HepG2 (cell line): ENCODE results near the gene SLC44A5. TPM values are rescaled to one million over a fixed set of nuclear protein-coding genes. Genes with fewer than 3 reads are reported as not detected.
"Not testable (repeated sequence)": the region's sequence is repeated elsewhere in the genome, so short reads cannot be mapped to it uniquely, and the experiment has no call there.

Source experiments
- ATAC-seq: fragments of 200-7000 bp; cut with Tn5 transposase; 3 replicates; pipeline ENCODE4 v1.9.1; 2020; ENCODE audit warnings: mild to moderate bottlenecking, moderate library complexity
- BruUV-seq: library from RNA; stranded (reverse); fragments of 400-500 nt; replicated peaks from 2 replicates; lab custom pipeline; 2021; lab: Mats Ljungman, UMichigan
- CTCF ChIA-PET: fragments of 300-600 bp; formaldehyde crosslinking; extraction: SDS; loops from one replicate; lab custom pipeline; 2021; ENCODE audit warnings: low total read pairs, inconsistent platforms, low intra/inter-chr PET ratio; lab: Yijun Ruan, JAX
- POLR2A ChIA-PET: fragments of 350-600 bp; sonication (Branson Sonifier 250); formaldehyde crosslinking; loops from one replicate; lab custom pipeline; 2020; ENCODE audit warnings: antibody characterized with exemption, inconsistent platforms; lab: Yijun Ruan, JAX
- DNase-seq: peaks from one replicate; pipeline ENCODE4 v3.0.0-alpha.2; 2015; ENCODE audit warnings: low spot score
- FAIRE-seq: peaks from 3 replicates; lab custom pipeline; 2011; peaks lifted over from hg19 to GRCh38; lab: Jason Lieb, UNC
- H2AFZ ChIP-seq: one replicate; pipeline ENCODE4 v1.6.1; 2011; ENCODE audit warnings: low read length, inconsistent platforms
- H3K27ac ChIP-seq: fragments of 300-600 bp; 3 replicates; pipeline ENCODE4 v1.8.0; 2011; ENCODE audit warnings: mixed run types, mild to moderate bottlenecking, mixed read lengths, low read length, inconsistent platforms; ENCODE audit not compliant: insufficient read depth; ENCODE audit errors: extremely low read length
- H3K27me3 ChIP-seq, 2 experiments: fragments of 200-600 bp in 1 of 2; 2 replicates in 1 of 2; 3 replicates in 1 of 2; pipeline versions ENCODE4 v1.6.0 to v1.8.0; 2011; ENCODE audit warnings: low read length in 2 of 2, mild to moderate bottlenecking in 2 of 2, moderate library complexity in 2 of 2, inconsistent platforms in 1 of 2; ENCODE audit not compliant: insufficient read depth in 2 of 2, control insufficient read depth in 1 of 2
- H3K36me3 ChIP-seq, 2 experiments: fragments of 200-600 bp in 1 of 2; replicated peaks in 1 of 2; 2 replicates in 1 of 2; 3 replicates in 1 of 2; pipeline versions ENCODE4 v1.5.1 to v1.8.0; 2011; ENCODE audit warnings: low read length in 2 of 2, inconsistent platforms in 1 of 2; ENCODE audit not compliant: insufficient read depth in 2 of 2, control insufficient read depth in 1 of 2
- H3K4me1 ChIP-seq: 2 replicates; pipeline ENCODE4 v1.5.1; 2012; ENCODE audit warnings: low read length, inconsistent platforms; ENCODE audit not compliant: insufficient read depth
- H3K4me2 ChIP-seq: 2 replicates; pipeline ENCODE4 v1.6.0; 2011; ENCODE audit warnings: low read depth, low read length, inconsistent platforms
- H3K4me3 ChIP-seq, 3 experiments: fragments of 200-600 bp in 1 of 3; sonication (generic), shearing (Covaris generic) in 1 of 3; replicated peaks in 1 of 3; 2 replicates each; pipeline ENCODE4 v1.5.1; 2011 to 2016; ENCODE audit warnings: low read length in 3 of 3, inconsistent platforms in 2 of 3, low read depth in 2 of 3, mild to moderate bottlenecking in 2 of 3, control low read depth in 1 of 3, mixed read lengths in 1 of 3; ENCODE audit not compliant: insufficient read depth in 1 of 3
- H3K79me2 ChIP-seq: one replicate; pipeline ENCODE4 v1.6.1; 2011; ENCODE audit warnings: low read length, inconsistent platforms; ENCODE audit not compliant: insufficient read depth
- H3K9ac ChIP-seq: 2 replicates; pipeline ENCODE4 v1.6.0; 2011; ENCODE audit warnings: mild to moderate bottlenecking, low read depth, low read length, inconsistent platforms; ENCODE audit not compliant: insufficient read depth
- H3K9me3 ChIP-seq: 2 replicates; pipeline ENCODE4 v1.5.1; 2012; ENCODE audit warnings: mild to moderate bottlenecking, low read length
- H4K20me1 ChIP-seq: 2 replicates; pipeline ENCODE4 v1.6.0; 2011; ENCODE audit warnings: inconsistent platforms, mild to moderate bottlenecking, low read length, moderate library complexity; ENCODE audit not compliant: insufficient read depth
- KDM5A ChIP-seq: fragments of 200-600 bp; sonication (generic); IDR thresholded peaks from 2 replicates; pipeline ENCODE4 v1.7.0; 2018; ENCODE audit warnings: antibody characterized with exemption, mild to moderate bottlenecking, low read length, borderline replicate concordance
- PLSCR1 ChIP-seq: sonication (generic); formaldehyde crosslinking; IDR thresholded peaks from 2 replicates; pipeline ENCODE4 v1.5.0; 2020; ENCODE audit warnings: missing genetic modification reagents, mild to moderate bottlenecking, borderline replicate concordance
- RCOR2 ChIP-seq: IDR thresholded peaks from 2 replicates; pipeline ENCODE4 v1.6.1; 2016; ENCODE audit warnings: missing biosample characterization, missing genetic modification reagents
- SALL2 ChIP-seq: sonication (generic); formaldehyde crosslinking; IDR thresholded peaks from 2 replicates; pipeline ENCODE4 v1.8.1; 2023; ENCODE audit warnings: mild to moderate bottlenecking, missing genetic modification reagents, inconsistent platforms
- U2AF1 ChIP-seq: fragments of 200-400 bp; formaldehyde crosslinking; optimal IDR thresholded peaks from 2 replicates; pipeline ENCODE3; 2017; ENCODE audit warnings: mild to moderate bottlenecking, low read depth, low read length
- ZNF331 ChIP-seq: sonication (generic); formaldehyde crosslinking; IDR thresholded peaks from 2 replicates; pipeline ENCODE4 v1.4.0; 2020; ENCODE audit warnings: missing genetic modification reagents
- WGBS: methylation state at CpG from one replicate; pipeline ENCODE4 v1.1.6; 2017; ENCODE audit warnings: low lambda C conversion rate; 5-methylcytosine and 5-hydroxymethylcytosine counted together
- in situ Hi-C: cut with HindIII; loops from 2 replicates; pipeline ENCODE4 v1.10.0; 2017; ENCODE audit warnings: low pct_unique_long_range_greater_than_20kb; ENCODE audit not compliant: extremely low pct_ligation_motif_present
- intact Hi-C: fragments of 100-400 bp; cut with micrococcal nuclease; formaldehyde crosslinking; loops from one replicate; pipeline ENCODE4 v1.10.0; 2022; ENCODE audit not compliant: unreplicated experiment
- polyA plus RNA-seq, 8 experiments: library from polyadenylated mRNA; depleted of rRNA in 3 of 8; stranded (reverse) in 7 of 8; unstranded in 1 of 8; fragments of >200 nt; fragmentation: Illumina TruSeq in 4 of 8; extraction: Trizol in 4 of 8; gene quantifications; 2 replicates each; pipeline versions ENCODE4 v1.2.1 to v1.2.3, GENCODE V29; 2011 to 2016; ENCODE audit warnings: low read depth in 4 of 8, missing spikeins in 1 of 8, mixed read lengths in 1 of 8; ENCODE audit not compliant: insufficient read depth in 1 of 8
- total RNA-seq, 5 experiments: library from RNA; depleted of rRNA; stranded (reverse); fragments of >200 nt; fragmentation: Illumina TruSeq; extraction: Trizol; gene quantifications; 2 replicates each; pipeline ENCODE4 v1.2.3, GENCODE V29; 2016; ENCODE audit warnings: low read depth in 1 of 5
- TF ChIP-seq, protein P1 (sequence below): sonication (generic); formaldehyde crosslinking; conservative IDR thresholded peaks from 2 replicates; pipeline ENCODE4 v1.4.0; 2020; ENCODE audit warnings: missing genetic modification reagents

SLC44A5 gene
- total and polyA plus RNA-seq, 2 of the 13 experiments (the other 11 are each of a cell fraction or from before 2014, with no cell fraction given), result 8.0 to 16.0 TPM

DNA sequence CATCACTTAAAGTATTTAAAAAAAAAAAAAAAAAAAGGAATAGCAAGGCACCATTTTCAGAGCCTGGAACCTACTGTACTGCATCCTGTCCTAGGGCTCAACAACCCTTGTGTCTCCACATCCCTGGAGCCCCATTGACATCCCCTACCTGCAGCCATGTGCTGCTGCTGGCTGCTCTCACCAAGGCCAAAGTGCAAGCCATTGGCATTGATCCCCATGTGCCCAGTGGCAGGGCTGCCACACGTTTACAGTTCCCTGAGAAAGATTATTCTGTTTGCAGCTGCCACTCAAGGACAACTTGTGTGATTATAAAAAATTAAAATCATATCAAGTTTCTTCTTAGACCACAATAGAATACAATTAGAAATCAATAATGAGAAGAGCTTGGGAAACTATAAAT is 346.8 kb downstream of the SLC44A5 start:
- no peak overlapping the region for H3K27ac ChIP-seq
- no peak overlapping the region for H3K4me2 ChIP-seq
- WGBS, result 44% methylated on average over 1 of the region's 1 CpG
- no peak for ATAC-seq
- CTCF ChIA-PET, result interaction anchor here (2.3 kb wide), 1 partner anchor 368 kb away, joined by 15 read pairs; no protein-coding TSS in a partner anchor
- BruUV-seq, result no TSS peak
- no peaks in the 10 kb centered on the region for H3K36me3 ChIP-seq
- no peak overlapping the region for H3K4me3 ChIP-seq
- POLR2A ChIA-PET, result no interaction called here
- no peaks in the 10 kb centered on the region for H3K79me2 ChIP-seq
- H3K4me1 ChIP-seq, result peaks cover 39% of the 10 kb centered on the region
- TF ChIP-seq RCOR2 (CRISPR knock-in tag), result no peak
- no peak for TF ChIP-seq KDM5A
- no peak for TF ChIP-seq ZNF331 (CRISPR knock-in tag)
- TF ChIP-seq SALL2 (CRISPR knock-in tag), result no peak
- no peak for TF ChIP-seq PLSCR1 (CRISPR knock-in tag)
- TF ChIP-seq U2AF1, result no peak
- TF ChIP-seq, protein P1, sequence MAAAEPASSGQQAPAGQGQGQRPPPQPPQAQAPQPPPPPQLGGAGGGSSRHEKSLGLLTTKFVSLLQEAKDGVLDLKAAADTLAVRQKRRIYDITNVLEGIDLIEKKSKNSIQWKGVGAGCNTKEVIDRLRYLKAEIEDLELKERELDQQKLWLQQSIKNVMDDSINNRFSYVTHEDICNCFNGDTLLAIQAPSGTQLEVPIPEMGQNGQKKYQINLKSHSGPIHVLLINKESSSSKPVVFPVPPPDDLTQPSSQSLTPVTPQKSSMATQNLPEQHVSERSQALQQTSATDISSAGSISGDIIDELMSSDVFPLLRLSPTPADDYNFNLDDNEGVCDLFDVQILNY (CRISPR knock-in tag), result no peak
- TF ChIP-seq, all 625 proteins: peak for 0
- no peaks in the 10 kb centered on the region for H3K9me3 ChIP-seq
- H4K20me1 ChIP-seq, result no peaks in the 10 kb centered on the region
- FAIRE-seq, result no peak
- in situ Hi-C loops (no loop called here), intact Hi-C loops (loop anchor here (2.0 kb wide), 1 partner anchor 159 kb away; no protein-coding TSS in a partner anchor)
- DNase-seq, result no peak
- no peaks in the 10 kb centered on the region for H3K27me3 ChIP-seq
- H3K9ac ChIP-seq, result no peak overlapping the region
- H2AFZ ChIP-seq, result no peak overlapping the region

DNA sequence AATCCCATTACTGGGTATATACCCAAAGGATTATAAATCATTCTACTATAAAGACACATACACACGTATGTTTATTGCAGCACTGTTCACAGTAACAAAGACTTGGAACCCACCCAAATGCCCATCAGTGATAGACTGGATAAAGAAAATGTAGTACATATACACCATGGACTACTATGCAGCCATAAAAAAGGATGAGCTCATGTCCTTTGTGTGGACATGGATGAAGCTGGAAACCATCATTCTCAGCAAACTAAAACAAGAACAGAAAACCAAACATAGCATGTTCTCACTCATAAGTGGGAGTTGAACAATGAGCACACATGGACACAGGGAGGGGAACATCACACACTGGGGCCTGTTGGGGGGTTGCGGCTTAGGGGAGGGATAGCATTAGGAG is 347.3 kb downstream of the SLC44A5 start:
- in situ Hi-C loops, H3K9me3 ChIP-seq, H3K4me2 ChIP-seq, H3K27ac ChIP-seq, H2AFZ ChIP-seq, CTCF ChIA-PET, FAIRE-seq, H3K9ac ChIP-seq, BruUV-seq, POLR2A ChIA-PET, DNase-seq, ATAC-seq, H4K20me1 ChIP-seq, H3K27me3 ChIP-seq, H3K4me3 ChIP-seq, H3K36me3 ChIP-seq, H3K79me2 ChIP-seq: not testable (repeated sequence)
- peaks cover 39% of the 10 kb centered on the region for H3K4me1 ChIP-seq
- WGBS, result 88% methylated on average over 2 of the region's 2 CpGs
- intact Hi-C loops, result loop anchor here (2.0 kb wide), 1 partner anchor 159 kb away; no protein-coding TSS in a partner anchor

DNA sequence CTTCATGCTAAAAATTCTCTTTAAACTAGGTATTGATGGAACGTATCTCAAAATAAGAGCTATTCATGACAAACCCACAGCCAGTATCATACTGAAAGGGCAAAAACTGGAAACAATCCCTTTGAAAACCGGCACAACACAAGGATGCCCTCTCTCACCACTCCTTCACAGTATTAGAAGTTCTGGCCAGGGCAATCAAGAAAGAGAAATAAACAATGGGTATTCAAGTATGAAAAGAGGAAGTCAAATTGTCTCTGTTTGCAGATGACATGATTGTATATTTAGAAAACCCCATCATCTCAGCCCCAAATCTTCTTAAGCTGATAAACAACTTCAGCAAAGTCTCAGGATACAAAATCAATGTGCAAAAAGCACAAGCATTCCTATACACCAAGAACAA is 349.0 kb downstream of the SLC44A5 start:
- H3K9ac ChIP-seq, intact Hi-C loops, H4K20me1 ChIP-seq, H2AFZ ChIP-seq, H3K4me3 ChIP-seq, H3K9me3 ChIP-seq, H3K27me3 ChIP-seq, BruUV-seq, H3K36me3 ChIP-seq, H3K79me2 ChIP-seq, H3K4me2 ChIP-seq, DNase-seq, ATAC-seq, H3K27ac ChIP-seq, POLR2A ChIA-PET, in situ Hi-C loops, FAIRE-seq, CTCF ChIA-PET: not testable (repeated sequence)
- H3K4me1 ChIP-seq, result peaks cover 39% of the 10 kb centered on the region
- 46% methylated on average over 2 of the region's 2 CpGs for WGBS
